AG08395 (cell line): Measurements from ENCODE around the gene ECEL1.
"Not testable (repeated sequence)": the region's sequence is repeated elsewhere in the genome, so short reads cannot be mapped to it uniquely, and the experiment has no call there.

Source experiments
- DNase-seq: peaks from one replicate; pipeline ENCODE4 v3.0.0; 2012; ENCODE audit warnings: mixed read lengths, low spot score

Gene ECEL1

GRCh38 chr2:232458661-232459418, 28.8 kb downstream of the ECEL1 start:
- no peak for DNase-seq

DNA sequence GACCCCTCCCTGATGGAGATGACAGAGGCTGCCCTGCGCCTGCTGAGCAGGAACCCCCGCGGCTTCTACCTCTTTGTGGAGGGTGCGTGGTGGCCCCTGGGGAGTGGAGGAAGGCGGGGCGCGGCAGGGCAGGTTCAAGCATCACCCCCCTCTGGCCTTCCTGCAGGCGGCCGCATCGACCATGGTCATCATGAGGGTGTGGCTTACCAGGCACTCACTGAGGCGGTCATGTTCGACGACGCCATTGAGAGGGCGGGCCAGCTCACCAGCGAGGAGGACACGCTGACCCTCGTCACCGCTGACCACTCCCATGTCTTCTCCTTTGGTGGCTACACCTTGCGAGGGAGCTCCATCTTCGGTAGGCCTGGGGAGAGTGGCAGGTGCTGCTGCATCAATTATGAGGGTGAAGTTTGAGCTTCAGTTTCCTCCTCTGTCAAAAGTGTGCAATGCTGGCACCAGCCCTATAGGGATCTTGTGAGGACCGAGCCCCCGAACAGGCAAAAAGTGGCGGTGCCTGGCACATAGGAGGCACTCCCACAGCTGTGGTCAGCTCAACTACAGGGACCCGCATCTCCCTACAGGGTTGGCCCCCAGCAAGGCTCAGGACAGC, 29.5 kb downstream of the ECEL1 start:
- DNase-seq, result no peak

GRCh38 chr2:232457121-232458011, 30.3 kb downstream of the ECEL1 start:
- no peak for DNase-seq

DNA sequence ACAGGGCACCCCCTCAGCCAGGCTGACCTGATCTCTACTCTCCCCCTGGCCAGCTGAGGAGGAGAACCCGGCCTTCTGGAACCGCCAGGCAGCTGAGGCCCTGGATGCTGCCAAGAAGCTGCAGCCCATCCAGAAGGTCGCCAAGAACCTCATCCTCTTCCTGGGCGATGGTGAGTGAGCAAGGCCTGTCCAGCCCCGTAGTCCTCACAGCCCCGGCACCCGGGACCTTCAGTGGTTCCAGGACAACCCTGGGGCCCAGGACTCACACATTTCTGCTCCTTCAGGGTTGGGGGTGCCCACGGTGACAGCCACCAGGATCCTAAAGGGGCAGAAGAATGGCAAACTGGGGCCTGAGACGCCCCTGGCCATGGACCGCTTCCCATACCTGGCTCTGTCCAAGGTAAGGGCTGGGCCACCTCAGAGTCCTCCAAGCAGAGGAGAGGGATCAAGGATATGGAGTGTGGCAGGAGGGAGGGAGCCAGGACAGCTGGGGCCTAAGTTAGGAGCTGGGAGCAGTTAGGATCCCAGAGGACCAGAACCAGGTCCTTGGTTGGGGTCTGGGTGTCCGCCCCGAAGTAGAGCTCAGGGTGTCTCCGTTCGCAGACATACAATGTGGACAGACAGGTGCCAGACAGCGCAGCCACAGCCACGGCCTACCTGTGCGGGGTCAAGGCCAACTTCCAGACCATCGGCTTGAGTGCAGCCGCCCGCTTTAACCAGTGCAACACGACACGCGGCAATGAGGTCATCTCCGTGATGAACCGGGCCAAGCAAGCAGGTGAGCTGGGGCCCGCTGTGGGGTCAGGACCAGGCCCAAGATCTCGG, 31.1 kb downstream of the ECEL1 start:
- DNase-seq, result no peak

- no peak for DNase-seq
Observed at GRCh38 chr2:232455426-232456255, 32.0 kb downstream of the ECEL1 start, which contains the start of gene ALPI. Gene ALPI, plus strand, starts transcription at chr2:232456153. Its CDS starts 47 bp downstream, at chr2:232456200.

- DNase-seq, result no peak
Observed at GRCh38 chr2:232454630-232455029, 33.0 kb downstream of the ECEL1 start.

DNA sequence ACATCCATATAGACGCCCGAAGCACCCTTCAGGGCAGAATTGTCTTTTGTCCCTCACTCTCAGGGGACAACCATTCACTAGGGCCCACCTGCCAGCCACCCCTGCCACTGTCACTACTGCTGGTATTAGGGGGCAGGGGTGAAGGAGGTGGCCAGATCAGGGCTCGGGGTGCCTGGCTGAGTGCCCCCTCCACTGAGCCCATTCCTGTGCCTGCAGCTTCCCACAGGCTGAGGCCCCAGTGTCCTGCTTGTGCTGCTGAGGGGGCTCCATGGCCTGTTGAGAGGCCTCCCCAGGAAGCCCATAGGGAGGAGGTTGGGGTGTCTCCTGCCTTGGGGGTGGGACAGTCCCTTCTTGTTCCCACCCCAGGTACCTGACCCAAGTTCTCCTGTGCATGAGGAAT, 36.0 kb downstream of the ECEL1 start:
- not testable (repeated sequence) for DNase-seq

- no peak for DNase-seq
Observed at GRCh38 chr2:232449964-232450363, 37.7 kb downstream of the ECEL1 start.

DNA sequence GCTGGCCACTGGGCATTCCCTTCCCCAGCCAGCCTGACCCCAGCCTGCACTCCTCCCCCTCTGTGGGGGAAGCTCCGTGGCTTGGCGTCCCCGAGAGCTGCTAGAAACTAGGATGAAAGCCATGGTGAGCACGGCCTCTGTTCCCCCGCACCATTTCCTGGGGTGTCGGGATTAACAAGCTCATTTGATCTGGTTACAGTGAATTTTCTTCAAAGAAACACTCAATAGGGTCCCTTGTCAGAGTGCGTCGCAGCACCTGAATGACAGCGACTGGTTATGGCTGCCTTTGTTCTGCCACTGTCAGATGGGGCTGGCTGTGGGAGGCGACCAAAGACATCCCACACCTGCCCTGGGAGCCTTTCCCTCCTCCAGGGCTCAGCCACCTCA, 39.3 kb downstream of the ECEL1 start:
- DNase-seq, result no peak

- no peak for DNase-seq
Observed at GRCh38 chr2:232447638-232448303, 39.9 kb downstream of the ECEL1 start.

GRCh38 chr2:232447091-232447620, 40.5 kb downstream of the ECEL1 start:
- no peak for DNase-seq

- not testable (repeated sequence) for DNase-seq
Observed at GRCh38 chr2:232446266-232446777, 41.3 kb downstream of the ECEL1 start.

DNA sequence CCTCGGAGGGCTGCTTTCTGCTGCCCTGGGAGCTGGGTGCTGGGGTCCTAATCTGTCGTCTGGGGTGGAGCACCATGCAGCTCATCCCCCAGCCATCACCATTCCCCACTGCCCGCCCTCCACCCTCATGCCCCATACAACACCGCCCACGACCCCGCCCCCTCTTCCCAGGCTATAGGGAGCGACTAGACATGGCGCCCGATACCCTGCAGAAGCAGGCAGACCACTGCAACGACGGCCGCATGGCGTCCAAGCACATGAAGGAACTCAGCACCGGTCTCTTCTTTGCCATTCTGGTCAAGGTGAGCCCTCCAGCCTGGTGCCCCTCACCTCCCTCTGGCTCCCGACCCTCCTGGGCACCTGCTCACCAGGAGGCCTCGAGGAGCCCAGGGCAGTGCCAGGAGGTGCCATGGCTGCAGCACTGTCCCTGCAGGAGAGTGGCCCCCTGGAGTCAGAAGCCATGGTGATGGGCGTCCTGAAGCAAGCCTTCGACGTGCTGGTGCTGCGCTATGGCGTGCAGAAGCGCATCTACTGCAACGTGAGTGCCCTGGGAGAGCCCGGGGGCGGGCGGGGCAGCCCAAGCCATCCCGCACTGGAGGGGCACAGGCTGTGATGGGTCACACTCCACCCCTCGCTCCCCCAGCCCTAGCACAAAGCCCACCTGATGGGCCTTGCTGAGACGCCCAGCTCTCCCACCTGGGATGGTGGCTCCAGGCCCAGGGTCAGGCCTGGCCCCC, 42.3 kb downstream of the ECEL1 start:
- not testable (repeated sequence) for DNase-seq

GRCh38 chr2:232444409-232445148, 43.1 kb downstream of the ECEL1 start:
- DNase-seq, result peak; percentile 68

GRCh38 chr2:232443669-232444408, 43.8 kb downstream of the ECEL1 start:
- not testable (repeated sequence) for DNase-seq

GRCh38 chr2:232443047-232443446, 44.6 kb downstream of the ECEL1 start:
- not testable (repeated sequence) for DNase-seq

DNA sequence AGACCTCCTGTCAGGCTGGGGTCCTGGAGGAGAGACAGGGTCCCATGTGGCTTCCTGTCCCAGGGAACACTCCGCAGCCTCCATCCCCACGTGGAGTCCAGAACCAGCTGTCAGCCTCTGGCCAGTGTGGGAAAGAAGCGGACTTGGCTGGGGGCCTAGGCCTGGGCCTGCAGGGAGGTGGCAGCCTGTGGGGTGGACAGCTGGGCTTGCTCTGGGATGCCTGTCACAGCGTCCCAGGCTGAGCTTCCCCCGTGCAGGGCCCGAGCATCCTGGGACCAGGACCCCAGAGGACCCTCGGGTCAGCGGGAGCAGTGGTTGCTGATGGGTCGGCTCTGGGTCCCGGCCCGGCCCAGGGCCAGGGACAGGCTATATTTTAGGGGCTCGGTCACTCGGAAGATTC, 45.2 kb downstream of the ECEL1 start:
- not testable (repeated sequence) for DNase-seq

DNA sequence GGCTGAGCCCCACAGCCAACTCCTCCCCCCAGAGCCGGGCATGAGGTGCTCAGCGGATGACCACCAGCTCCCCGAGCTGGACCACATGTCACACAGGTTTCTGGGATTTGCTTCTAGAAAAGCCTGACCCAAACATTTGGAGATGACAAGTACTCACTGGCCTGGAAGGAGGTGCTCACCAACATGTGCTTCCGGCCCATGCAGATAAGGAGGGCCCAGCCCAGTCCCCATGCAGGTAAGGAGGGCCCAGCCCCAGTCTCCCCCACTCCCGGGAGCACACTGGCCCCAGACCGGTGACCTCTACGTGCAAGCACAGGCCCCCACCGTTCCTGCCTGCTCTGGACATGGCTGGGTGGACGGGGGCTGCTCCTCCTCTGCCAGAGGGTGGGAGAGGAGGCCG, 45.7 kb downstream of the ECEL1 start:
- DNase-seq, result not testable (repeated sequence)
